Measurements from ENCODE around the gene SIGLEC12. TPM values are rescaled to one million over a fixed set of nuclear protein-coding genes. Genes with fewer than 3 reads are reported as not detected.
A peak's percentile ranks its signal among the peaks of the same experiment; 100 is the strongest.

Gene SIGLEC12
- total RNA-seq, 1 experiment from 2014 or later = not detected

- H3K4me1 Mint-ChIP-seq (ENCODE audit: low read depth, unreplicated experiment) = peaks cover 24% of the 10 kb centered on the region
- BruUV-seq (replicated peaks) = no TSS peak
Measured at GRCh38 chr19:51441410-51442390, 59.9 kb downstream of the SIGLEC12 start.

More at GRCh38 chr19:51441410-51442390, 59.9 kb downstream of the SIGLEC12 start:
- no peaks in the 10 kb centered on the region for H3K36me3 Mint-ChIP-seq (ENCODE audit: insufficient read depth, unreplicated experiment)
- intact Hi-C loops (cut with micrococcal nuclease; ENCODE audit: unreplicated experiment) = no loop called here
- no peak overlapping the region for H3K27ac Mint-ChIP-seq (ENCODE audit: unreplicated experiment)
- H3K4me3 Mint-ChIP-seq (ENCODE audit: low read depth, unreplicated experiment) = peak overlapping the region; percentile 33
- CTCF ChIA-PET = interaction anchor here (0.5 to 1.1 kb wide), 3 partner anchors 22 to 215 kb away, joined by 3 to 8 read pairs (median 3); no protein-coding TSS in a partner anchor
- H3K27me3 Mint-ChIP-seq (ENCODE audit: unreplicated experiment) = peaks cover 95% of the 10 kb centered on the region
- DNase-seq = peak; percentile 18
- peaks cover 2% of the 10 kb centered on the region for H3K9me3 Mint-ChIP-seq (ENCODE audit: low read depth, unreplicated experiment)
- TF ChIP-seq, protein P1, sequence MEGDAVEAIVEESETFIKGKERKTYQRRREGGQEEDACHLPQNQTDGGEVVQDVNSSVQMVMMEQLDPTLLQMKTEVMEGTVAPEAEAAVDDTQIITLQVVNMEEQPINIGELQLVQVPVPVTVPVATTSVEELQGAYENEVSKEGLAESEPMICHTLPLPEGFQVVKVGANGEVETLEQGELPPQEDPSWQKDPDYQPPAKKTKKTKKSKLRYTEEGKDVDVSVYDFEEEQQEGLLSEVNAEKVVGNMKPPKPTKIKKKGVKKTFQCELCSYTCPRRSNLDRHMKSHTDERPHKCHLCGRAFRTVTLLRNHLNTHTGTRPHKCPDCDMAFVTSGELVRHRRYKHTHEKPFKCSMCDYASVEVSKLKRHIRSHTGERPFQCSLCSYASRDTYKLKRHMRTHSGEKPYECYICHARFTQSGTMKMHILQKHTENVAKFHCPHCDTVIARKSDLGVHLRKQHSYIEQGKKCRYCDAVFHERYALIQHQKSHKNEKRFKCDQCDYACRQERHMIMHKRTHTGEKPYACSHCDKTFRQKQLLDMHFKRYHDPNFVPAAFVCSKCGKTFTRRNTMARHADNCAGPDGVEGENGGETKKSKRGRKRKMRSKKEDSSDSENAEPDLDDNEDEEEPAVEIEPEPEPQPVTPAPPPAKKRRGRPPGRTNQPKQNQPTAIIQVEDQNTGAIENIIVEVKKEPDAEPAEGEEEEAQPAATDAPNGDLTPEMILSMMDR (IDR thresholded peaks at IDR 0.05; ENCODE audit: unreplicated experiment) = no peak

Other genes starting within 250 kb of the SIGLEC12 start
- not detected in 2 replicates for gene IGLON5, start 190.2 kb downstream of the SIGLEC12 start, total RNA-seq (2022)
- 3.0 and 3.6 TPM in 2 replicates for gene VSIG10L, start 159.7 kb downstream of the SIGLEC12 start, total RNA-seq (2022)
- 203 and 213 TPM in 2 replicates for gene ETFB, start 135.4 kb downstream of the SIGLEC12 start, total RNA-seq (2022)
- gene CLDND2, start 132.8 kb downstream of the SIGLEC12 start, total RNA-seq (2022) = 1.1 and 1.2 TPM in 2 replicates
- gene NKG7, start 129.1 kb downstream of the SIGLEC12 start, total RNA-seq (2022) = not detected in 2 replicates
- gene LIM2, start 113.8 kb downstream of the SIGLEC12 start, total RNA-seq (2022) = not detected in 2 replicates
- gene C19orf84, start 111.2 kb downstream of the SIGLEC12 start, total RNA-seq (2022) = not detected in 2 replicates
- not detected in 2 replicates for gene SIGLEC10, start 84.2 kb downstream of the SIGLEC12 start, total RNA-seq (2022)
- not detected in 2 replicates for gene SIGLEC8, start 43.3 kb downstream of the SIGLEC12 start, total RNA-seq (2022)
- not detected in 2 replicates for gene CEACAM18, start 23.3 kb downstream of the SIGLEC12 start, total RNA-seq (2022)
- gene SIGLEC6, start 29.9 kb upstream of the SIGLEC12 start, total RNA-seq (2022) = not detected in 2 replicates
- 10.2 and 16.1 TPM in 2 replicates for gene ZNF175, start 69.5 kb upstream of the SIGLEC12 start, total RNA-seq (2022)
- gene SIGLEC5, start 128.6 kb upstream of the SIGLEC12 start, total RNA-seq (2022) = not detected in 2 replicates
- gene SIGLEC14, start 145.0 kb upstream of the SIGLEC12 start, total RNA-seq (2022) = not detected in 2 replicates
- 30.3 and 33.7 TPM in 2 replicates for gene SPACA6, start 191.5 kb upstream of the SIGLEC12 start, total RNA-seq (2022)
- gene HAS1, start 222.2 kb upstream of the SIGLEC12 start, total RNA-seq (2022) = not detected in 2 replicates